T-cell (primary cell): ENCODE measurements around the gene HS3ST3B1. TPM values are rescaled to one million over a fixed set of nuclear protein-coding genes. Genes with fewer than 3 reads are reported as not detected.

ENCODE experiments used
- ATAC-seq, 4 experiments: fragments of 200-7000 bp in 3 of 4; fragments of 150-1000 bp in 1 of 4; cut with Tn5 transposase; replicated peaks in 1 of 4; 1 replicate in 3 of 4; 2 replicates in 1 of 4; pipeline ENCODE4 v1.10.0; 2021; ENCODE audit warnings: moderate library complexity in 3 of 4, mild to moderate bottlenecking in 2 of 4, moderate number of reproducible peaks in 1 of 4
- CTCF ChIA-PET, 2 donors: fragments of 300-600 bp; sonication (Branson Sonifier 250); formaldehyde crosslinking; loops; one replicate each; lab custom pipeline; 2022; ENCODE audit warnings: antibody characterized with exemption in 2 of 2; lab: Charles Lee
- POLR2A ChIA-PET, 2 donors: fragments of 300-600 bp; sonication (Branson Sonifier 250); formaldehyde crosslinking; loops; one replicate each; lab custom pipeline; 2022; ENCODE audit warnings: antibody characterized with exemption in 2 of 2; lab: Charles Lee
- DNase-seq, 35 experiments: peaks; one replicate each; pipeline versions ENCODE4 v3.0.0 to v3.0.0-alpha.2; 2013 to 2023
- H3K27ac ChIP-seq: one replicate; pipeline ENCODE4 v1.5.1; 2013; ENCODE audit warnings: low read length
- H3K27me3 ChIP-seq, 2 experiments: replicated peaks in 1 of 2; 1 replicate in 1 of 2; 2 replicates in 1 of 2; pipeline versions ENCODE4 v1.6.1 to v1.7.0; 2013; ENCODE audit warnings: low read length in 1 of 2, mixed read lengths in 1 of 2; ENCODE audit not compliant: control insufficient read depth in 2 of 2, insufficient read depth in 2 of 2; ENCODE audit errors: extremely low read depth in 1 of 2
- H3K36me3 ChIP-seq, 2 donors: 1 replicate in 1 of 2; 2 replicates in 1 of 2; pipeline versions ENCODE4 v1.6.1 to v1.7.0; 2013; ENCODE audit warnings: low read length in 1 of 2; ENCODE audit not compliant: control insufficient read depth in 2 of 2, insufficient read depth in 1 of 2; ENCODE audit errors: extremely low read depth in 1 of 2
- H3K4me1 ChIP-seq, 2 experiments: 1 replicate in 1 of 2; 2 replicates in 1 of 2; pipeline versions ENCODE4 v1.6.1 to v1.7.0; 2013; ENCODE audit warnings: low read length in 2 of 2, mixed read lengths in 1 of 2; ENCODE audit not compliant: insufficient read depth in 2 of 2, control insufficient read depth in 1 of 2; ENCODE audit errors: extremely low read depth in 1 of 2
- H3K4me3 ChIP-seq, 2 donors: 1 replicate in 1 of 2; 2 replicates in 1 of 2; pipeline versions ENCODE4 v1.5.1 to v1.7.0; 2013; ENCODE audit warnings: mild to moderate bottlenecking in 2 of 2, low read length in 1 of 2, moderate library complexity in 1 of 2; ENCODE audit not compliant: control insufficient read depth in 1 of 2; ENCODE audit errors: extremely low read depth in 1 of 2
- H3K9me3 ChIP-seq: 2 replicates; pipeline ENCODE4 v1.7.0; 2013
- H3K27ac Mint-ChIP-seq, 2 donors: one replicate each; pipeline ENCODE4 v1.8.0; 2020 to 2021; ENCODE audit warnings: mild to moderate bottlenecking in 2 of 2, mixed read lengths in 2 of 2
- H3K27me3 Mint-ChIP-seq, 2 donors: one replicate each; pipeline ENCODE4 v1.8.0; 2021 to 2022; ENCODE audit warnings: mixed read lengths in 2 of 2
- H3K36me3 Mint-ChIP-seq: one replicate; pipeline ENCODE4 v1.8.0; 2021; ENCODE audit warnings: mixed read lengths
- H3K4me1 Mint-ChIP-seq, 3 donors: one replicate each; pipeline ENCODE4 v1.8.0; 2020 to 2022; ENCODE audit warnings: mixed read lengths in 3 of 3, mild to moderate bottlenecking in 1 of 3
- H3K4me3 Mint-ChIP-seq, 3 donors: one replicate each; pipeline ENCODE4 v1.8.0; 2020 to 2022; ENCODE audit warnings: mild to moderate bottlenecking in 3 of 3, mixed read lengths in 3 of 3, moderate library complexity in 3 of 3
- H3K9me3 Mint-ChIP-seq, 3 donors: one replicate each; pipeline ENCODE4 v1.8.0; 2020 to 2022; ENCODE audit warnings: mixed read lengths in 3 of 3
- WGBS: methylation state at CpG from one replicate; pipeline ENCODE4 v1.1.5; 2013; ENCODE audit warnings: missing lambda C conversion rate; ENCODE audit not compliant: insufficient coverage; 5-methylcytosine and 5-hydroxymethylcytosine counted together
- total RNA-seq, 35 experiments: library from RNA in 6 of 35; stranded (reverse) in 6 of 35; fragments of 120-200 nt in 1 of 35; gene quantifications; one replicate each; pipeline versions ENCODE4 v1.2.1 to v1.2.4 and lab custom pipeline; 2013 to 2026

HS3ST3B1 gene
- total RNA-seq, 5 donors from 2014 or later (not counting 1 experiment from before 2014, with no cell fraction given), result 12.9 to 35.1 (median 25.1) TPM

DNA sequence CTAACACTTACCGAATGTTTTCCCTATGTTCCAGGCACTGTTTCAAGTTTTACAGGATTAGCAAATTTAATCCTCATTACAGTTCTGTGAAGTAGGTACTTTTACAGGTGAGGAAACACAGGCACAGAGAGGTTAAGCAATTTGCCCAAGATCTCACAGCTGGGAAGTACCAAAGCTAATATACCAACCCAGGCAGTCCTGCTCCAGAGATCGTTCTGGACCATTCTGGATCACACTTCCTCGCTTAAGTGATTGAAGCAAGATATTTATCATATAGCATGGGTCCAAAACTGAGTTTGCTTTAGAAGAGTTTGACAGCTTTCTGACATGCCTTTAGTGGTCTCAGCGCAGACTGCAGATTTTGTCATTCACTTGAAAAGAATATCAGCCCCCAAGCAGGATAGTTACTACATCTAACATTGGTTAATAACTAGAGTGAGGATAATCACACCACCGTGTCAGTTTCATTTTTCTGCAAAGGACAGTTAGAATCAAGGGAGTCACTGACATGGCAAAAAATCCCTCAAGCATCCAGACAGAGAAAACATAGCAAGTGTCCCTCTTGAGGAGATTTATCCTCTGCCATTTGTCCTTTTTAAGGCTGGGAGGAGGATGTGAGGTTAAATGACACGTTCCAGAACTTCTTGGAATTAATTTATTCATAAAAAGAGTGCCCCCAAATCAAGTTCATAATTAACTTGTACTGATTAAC lies 5.1 kb downstream of the HS3ST3B1 start:
- POLR2A ChIA-PET, result interaction anchor here (0.5 to 0.6 kb wide), 2 partner anchors 31 to 1910 kb away, joined by 3 to 6 read pairs; no protein-coding TSS in a partner anchor
- Mint-ChIP-seq H3K36me3 (peaks cover 11% of the 10 kb centered on the region), H3K4me1 (peaks cover 56 to 63% (median 62%) of the 10 kb centered on the region in 3 donors), H3K4me3 (peak overlapping the region; percentile 21 to 92 (median 78)), H3K9me3 (no peaks in the 10 kb centered on the region), H3K27ac (peak overlapping the region; percentile 34 to 58), H3K27me3 (peaks cover 0 to 1% of the 10 kb centered on the region in 2 donors)
- Histone ChIP-seq H3K27me3 (no peaks in the 10 kb centered on the region), H3K4me1 (peaks cover 27 to 59% of the 10 kb centered on the region in 2 experiments), H3K4me3 (no peak overlapping the region), H3K36me3 (peaks cover 0 to 3% of the 10 kb centered on the region in 2 donors), H3K27ac (no peak overlapping the region), H3K9me3 (no peaks in the 10 kb centered on the region)
- CTCF ChIA-PET, result interaction anchor here in 1 of 2 donors (2.0 kb wide), 1 partner anchor 13 kb away, joined by 4 read pairs; no protein-coding TSS in a partner anchor
- WGBS, result no CpG with 5 or more reads among the region's 6 CpGs
- DNase-seq, result no peak
- no peak for ATAC-seq

- Mint-ChIP-seq H3K4me3 (peak overlapping the region in 2 of 3 donors; percentile 7 to 92), H3K27me3 (peaks cover 0 to 1% of the 10 kb centered on the region in 2 donors), H3K27ac (no peak overlapping the region), H3K4me1 (peaks cover 63 to 68% (median 67%) of the 10 kb centered on the region in 3 donors), H3K36me3 (peaks cover 11% of the 10 kb centered on the region), H3K9me3 (no peaks in the 10 kb centered on the region)
- CTCF ChIA-PET, result interaction anchor here (0.6 to 2.0 kb wide), 6 partner anchors 12 to 712 kb away, joined by 3 to 4 read pairs (median 4); no protein-coding TSS in a partner anchor
- no peak overlapping the region for H3K27ac ChIP-seq
- no peak overlapping the region for H3K4me3 ChIP-seq
- peaks cover 27 to 60% of the 10 kb centered on the region in 2 experiments for H3K4me1 ChIP-seq
- H3K27me3 ChIP-seq, result no peaks in the 10 kb centered on the region
- DNase-seq (no peak), ATAC-seq (no peak)
- H3K9me3 ChIP-seq, result no peaks in the 10 kb centered on the region
- POLR2A ChIA-PET, result interaction anchor here in 1 of 2 donors (0.6 kb wide), 1 partner anchor 532 kb away, joined by 3 read pairs; no protein-coding TSS in a partner anchor
- peaks cover 0 to 5% of the 10 kb centered on the region in 2 donors for H3K36me3 ChIP-seq
Measured at GRCh38 chr17:14306596-14306995, 5.7 kb downstream of the HS3ST3B1 start.

DNA sequence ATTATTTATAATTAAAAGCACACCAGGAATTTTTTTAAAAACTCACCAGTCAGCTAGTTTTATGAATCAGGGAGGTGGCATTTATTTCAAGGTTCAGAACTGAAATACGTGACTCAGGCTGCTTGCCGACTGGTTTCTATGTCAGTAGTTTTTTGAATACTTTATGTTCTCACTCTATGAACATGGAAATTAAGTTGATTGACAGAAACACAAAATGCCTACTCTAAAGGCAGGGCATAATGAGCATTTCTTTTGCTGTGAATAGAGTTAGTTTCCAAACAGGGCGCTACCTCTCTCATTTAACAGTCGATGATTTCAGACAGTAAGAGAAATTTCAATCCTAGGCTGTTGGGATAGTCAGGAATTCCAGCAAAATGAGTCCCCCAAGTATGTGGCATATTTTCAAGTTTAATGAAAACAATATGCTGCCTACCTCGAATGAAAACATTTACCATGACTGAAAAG lies 6.7 kb downstream of the HS3ST3B1 start:
- Mint-ChIP-seq H3K4me3 (peak overlapping the region; percentile 37 to 88 (median 52)), H3K27ac (no peak overlapping the region), H3K27me3 (peaks cover 0 to 1% of the 10 kb centered on the region in 2 donors), H3K4me1 (peaks cover 70 to 78% (median 75%) of the 10 kb centered on the region in 3 donors), H3K36me3 (peaks cover 16% of the 10 kb centered on the region), H3K9me3 (no peaks in the 10 kb centered on the region)
- ChIA-PET POLR2A (no interaction called here), CTCF (interaction anchor here in 1 of 2 donors (1.0 to 2.0 kb wide), 2 partner anchors 11 to 478 kb away, joined by 3 to 4 read pairs; no protein-coding TSS in a partner anchor)
- Histone ChIP-seq H3K36me3 (peaks cover 4 to 11% of the 10 kb centered on the region in 2 donors), H3K9me3 (no peaks in the 10 kb centered on the region), H3K4me3 (no peak overlapping the region), H3K4me1 (peaks cover 27 to 54% of the 10 kb centered on the region in 2 experiments), H3K27me3 (no peaks in the 10 kb centered on the region), H3K27ac (no peak overlapping the region)
- no peak for ATAC-seq
- WGBS, result no CpG with 5 or more reads among the region's 5 CpGs
- no peak for DNase-seq

DNA sequence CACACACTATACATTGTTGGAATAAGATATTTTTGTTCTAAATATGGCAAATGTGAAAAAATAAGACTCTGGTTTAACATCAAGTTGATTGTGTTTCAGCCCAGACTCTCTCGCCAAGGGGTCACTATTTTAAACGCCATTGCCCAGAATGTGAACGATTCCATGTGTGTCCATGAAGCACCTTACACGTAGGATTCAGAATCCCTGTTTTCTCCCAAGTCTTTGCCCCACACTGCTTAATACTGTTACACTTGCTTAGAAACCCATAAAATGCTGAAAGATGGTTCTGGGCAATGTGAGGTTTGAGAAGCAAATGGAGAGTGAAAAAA lies 7.7 kb downstream of the HS3ST3B1 start:
- Histone ChIP-seq H3K27me3 (no peaks in the 10 kb centered on the region), H3K4me1 (peaks cover 20 to 44% of the 10 kb centered on the region in 2 experiments), H3K9me3 (no peaks in the 10 kb centered on the region), H3K4me3 (peak overlapping the region; percentile 45 to 54), H3K36me3 (peaks cover 4 to 12% of the 10 kb centered on the region in 2 donors), H3K27ac (no peak overlapping the region)
- ChIA-PET CTCF (interaction anchor here in 1 of 2 donors (1.2 kb wide), 1 partner anchor 8 kb away, joined by 9 read pairs; the partner anchor contains the start of gene HS3ST3B1), POLR2A (interaction anchor here in 1 of 2 donors (0.6 kb wide), 1 partner anchor 29 kb away, joined by 3 read pairs; no protein-coding TSS in a partner anchor)
- 93% methylated on average over 2 of the region's 4 CpGs for WGBS
- Mint-ChIP-seq H3K9me3 (no peaks in the 10 kb centered on the region), H3K36me3 (peaks cover 22% of the 10 kb centered on the region), H3K27ac (peak overlapping the region in 1 of 2 donors; percentile 43), H3K4me3 (peak overlapping the region; percentile 70 to 88 (median 82)), H3K27me3 (peaks cover 0 to 1% of the 10 kb centered on the region in 2 donors), H3K4me1 (peaks cover 70 to 80% (median 76%) of the 10 kb centered on the region in 3 donors)
- DNase-seq, result no peak
- ATAC-seq, result no peak

GRCh38 chr17:14308965-14309879 lies 8.3 kb downstream of the HS3ST3B1 start:
- POLR2A ChIA-PET, result interaction anchor here (0.6 to 0.7 kb wide), 2 partner anchors 8 to 28 kb away, joined by 3 read pairs; partner anchors contain the start of gene HS3ST3B1 (in 1 of the 2)
- H3K4me3 ChIP-seq, result peak overlapping the region; percentile 45 to 54

More at GRCh38 chr17:14308965-14309879, 8.3 kb downstream of the HS3ST3B1 start:
- 12% methylated on average over 67 of the region's 71 CpGs for WGBS
- H3K36me3 ChIP-seq, result peaks cover 6 to 14% of the 10 kb centered on the region in 2 donors
- no peaks in the 10 kb centered on the region for H3K9me3 Mint-ChIP-seq
- H3K9me3 ChIP-seq, result no peaks in the 10 kb centered on the region
- peaks cover 66 to 77% (median 74%) of the 10 kb centered on the region in 3 donors for H3K4me1 Mint-ChIP-seq
- peaks cover 0 to 1% of the 10 kb centered on the region in 2 donors for H3K27me3 Mint-ChIP-seq
- ATAC-seq (peak; percentile 98 to 99 (median 99)), DNase-seq (peak; percentile 77 to 92 (median 87))
- H3K36me3 Mint-ChIP-seq, result peaks cover 20% of the 10 kb centered on the region
- H3K4me3 Mint-ChIP-seq, result peak overlapping the region; percentile 70 to 88 (median 82)
- CTCF ChIA-PET, result interaction anchor here in 1 of 2 donors (1.2 kb wide), 1 partner anchor 8 kb away, joined by 9 read pairs; the partner anchor contains the start of gene HS3ST3B1
- H3K4me1 ChIP-seq, result peaks cover 19 to 38% of the 10 kb centered on the region in 2 experiments
- peak overlapping the region; percentile 43 to 52 for H3K27ac Mint-ChIP-seq
- H3K27ac ChIP-seq, result no peak overlapping the region
- H3K27me3 ChIP-seq, result no peaks in the 10 kb centered on the region
